ENCODE results near the gene NCCRP1.

Gene NCCRP1

GRCh38 chr19:39150807-39151600 is 45.8 kb upstream of the NCCRP1 start:
- Histone ChIP-seq H3K4me3 (ENCODE audit: low read length in 2 of 2) (peak overlapping the region in 1 of 2 donors; percentile 23), H2AFZ (ENCODE audit: low read length) (no peak overlapping the region), H3K4me2 (ENCODE audit: insufficient read depth, low read length, poor library complexity, severe bottlenecking) (no peak overlapping the region), H3K9ac (ENCODE audit: low read depth, low read length, poor library complexity) (peak overlapping the region; percentile 38), H3K18ac (ENCODE audit: low read length) (peak overlapping the region; percentile 13), H2BK5ac (ENCODE audit: low read length) (no peak overlapping the region), H4K8ac (ENCODE audit: low read depth, low read length) (no peak overlapping the region), H3K79me1 (ENCODE audit: low read depth, low read length) (peaks cover 20% of the 10 kb centered on the region), H3K4me1 (ENCODE audit: control insufficient read depth in 2 of 2, insufficient read depth in 1 of 2, low read depth in 1 of 2, low read length in 2 of 2) (peaks cover 0 to 15% of the 10 kb centered on the region in 2 donors), H3K4ac (ENCODE audit: low read length) (no peak overlapping the region), H3K36me3 (replicated peaks in 1 of 2; ENCODE audit: control insufficient read depth in 2 of 2, insufficient read depth in 2 of 2, low read length in 2 of 2) (peaks cover 5 to 6% of the 10 kb centered on the region in 2 donors), H3K27me3 (ENCODE audit: control insufficient read depth in 3 of 3, insufficient read depth in 3 of 3, low read depth in 1 of 3, low read length in 3 of 3) (no peaks in the 10 kb centered on the region), H3K23ac (ENCODE audit: low read depth, low read length, poor library complexity) (no peak overlapping the region), H3K14ac (ENCODE audit: low read length) (no peak overlapping the region), H2BK15ac (ENCODE audit: low read length) (no peak overlapping the region), H2BK120ac (ENCODE audit: low read depth, low read length) (no peak overlapping the region), H4K91ac (ENCODE audit: low read depth, low read length, poor library complexity) (no peak overlapping the region), H2AK5ac (ENCODE audit: low read depth, low read length) (no peak overlapping the region), H3K9me3 (replicated peaks in 1 of 2; ENCODE audit: control insufficient read depth in 2 of 2, insufficient read depth in 1 of 2, low read depth in 1 of 2, low read length in 2 of 2) (peaks cover 4 to 8% of the 10 kb centered on the region in 2 donors), H3K27ac (replicated peaks; ENCODE audit: low read length) (no peak overlapping the region), H2BK12ac (ENCODE audit: low read length) (no peak overlapping the region)
- no peak for DNase-seq (ENCODE audit: low spot score)
- no CpG with 5 or more reads among the region's 26 CpGs for WGBS, 2 donors (ENCODE audit: extremely low coverage in 2 of 2, insufficient read length in 2 of 2, insufficient replicate concordance in 1 of 2)

- H3K4me3 ChIP-seq (ENCODE audit: low read length in 2 of 2), result no peak overlapping the region
- no peak overlapping the region for H2BK15ac ChIP-seq (ENCODE audit: low read length)
- peaks cover 4 to 8% of the 10 kb centered on the region in 2 donors for H3K9me3 ChIP-seq (replicated peaks in 1 of 2; ENCODE audit: control insufficient read depth in 2 of 2, insufficient read depth in 1 of 2, low read depth in 1 of 2, low read length in 2 of 2)
- H2BK120ac ChIP-seq (ENCODE audit: low read depth, low read length), result no peak overlapping the region
- no peak overlapping the region for H4K8ac ChIP-seq (ENCODE audit: low read depth, low read length)
- H3K14ac ChIP-seq (ENCODE audit: low read length), result no peak overlapping the region
- peaks cover 24% of the 10 kb centered on the region for H3K79me1 ChIP-seq (ENCODE audit: low read depth, low read length)
- H2BK12ac ChIP-seq (ENCODE audit: low read length), result no peak overlapping the region
- H3K27me3 ChIP-seq (ENCODE audit: control insufficient read depth in 3 of 3, insufficient read depth in 3 of 3, low read depth in 1 of 3, low read length in 3 of 3), result no peaks in the 10 kb centered on the region
- no peak for DNase-seq (ENCODE audit: low spot score)
- peaks cover 5 to 6% of the 10 kb centered on the region in 2 donors for H3K36me3 ChIP-seq (replicated peaks in 1 of 2; ENCODE audit: control insufficient read depth in 2 of 2, insufficient read depth in 2 of 2, low read length in 2 of 2)
- H3K18ac ChIP-seq (ENCODE audit: low read length), result no peak overlapping the region
- no peak overlapping the region for H4K91ac ChIP-seq (ENCODE audit: low read depth, low read length, poor library complexity)
- H3K9ac ChIP-seq (ENCODE audit: low read depth, low read length, poor library complexity), result no peak overlapping the region
- H3K23ac ChIP-seq (ENCODE audit: low read depth, low read length, poor library complexity), result no peak overlapping the region
- H3K27ac ChIP-seq (replicated peaks; ENCODE audit: low read length), result no peak overlapping the region
- no peak overlapping the region for H3K4me2 ChIP-seq (ENCODE audit: insufficient read depth, low read length, poor library complexity, severe bottlenecking)
- no peak overlapping the region for H2AK5ac ChIP-seq (ENCODE audit: low read depth, low read length)
- H3K4me1 ChIP-seq (ENCODE audit: control insufficient read depth in 2 of 2, insufficient read depth in 1 of 2, low read depth in 1 of 2, low read length in 2 of 2), result peaks cover 0 to 24% of the 10 kb centered on the region in 2 donors
- no peak overlapping the region for H2AFZ ChIP-seq (ENCODE audit: low read length)
- H2BK5ac ChIP-seq (ENCODE audit: low read length), result no peak overlapping the region
- H3K4ac ChIP-seq (ENCODE audit: low read length), result no peak overlapping the region
- WGBS, 2 donors (ENCODE audit: extremely low coverage in 2 of 2, insufficient read length in 2 of 2, insufficient replicate concordance in 1 of 2), result no CpG with 5 or more reads among the region's 10 CpGs
Measured at GRCh38 chr19:39152066-39152465, 44.7 kb upstream of the NCCRP1 start.

- Histone ChIP-seq H2BK120ac (ENCODE audit: low read depth, low read length) (no peak overlapping the region), H3K36me3 (replicated peaks in 1 of 2; ENCODE audit: control insufficient read depth in 2 of 2, insufficient read depth in 2 of 2, low read length in 2 of 2) (peaks cover under 1 to 5% of the 10 kb centered on the region in 2 donors), H3K14ac (ENCODE audit: low read length) (no peak overlapping the region), H3K4me3 (ENCODE audit: low read length in 2 of 2) (no peak overlapping the region), H2BK12ac (ENCODE audit: low read length) (no peak overlapping the region), H2BK15ac (ENCODE audit: low read length) (no peak overlapping the region), H2BK5ac (ENCODE audit: low read length) (no peak overlapping the region), H3K4me2 (ENCODE audit: insufficient read depth, low read length, poor library complexity, severe bottlenecking) (no peak overlapping the region), H3K18ac (ENCODE audit: low read length) (no peak overlapping the region), H3K4ac (ENCODE audit: low read length) (no peak overlapping the region), H3K27me3 (ENCODE audit: control insufficient read depth in 3 of 3, insufficient read depth in 3 of 3, low read depth in 1 of 3, low read length in 3 of 3) (peaks cover 0 to 2% (median 0%) of the 10 kb centered on the region in 3 experiments), H3K79me1 (ENCODE audit: low read depth, low read length) (peaks cover 27% of the 10 kb centered on the region), H2AK5ac (ENCODE audit: low read depth, low read length) (no peak overlapping the region), H3K9ac (ENCODE audit: low read depth, low read length, poor library complexity) (no peak overlapping the region), H3K23ac (ENCODE audit: low read depth, low read length, poor library complexity) (no peak overlapping the region), H4K91ac (ENCODE audit: low read depth, low read length, poor library complexity) (no peak overlapping the region), H3K27ac (replicated peaks; ENCODE audit: low read length) (no peak overlapping the region), H2AFZ (ENCODE audit: low read length) (no peak overlapping the region), H4K8ac (ENCODE audit: low read depth, low read length) (no peak overlapping the region), H3K9me3 (replicated peaks in 1 of 2; ENCODE audit: control insufficient read depth in 2 of 2, insufficient read depth in 1 of 2, low read depth in 1 of 2, low read length in 2 of 2) (peaks cover 1 to 3% of the 10 kb centered on the region in 2 donors), H3K4me1 (ENCODE audit: control insufficient read depth in 2 of 2, insufficient read depth in 1 of 2, low read depth in 1 of 2, low read length in 2 of 2) (peaks cover 0 to 29% of the 10 kb centered on the region in 2 donors)
- DNase-seq (ENCODE audit: low spot score), result no peak
- no CpG with 5 or more reads among the region's 13 CpGs for WGBS, 2 donors (ENCODE audit: extremely low coverage in 2 of 2, insufficient read length in 2 of 2, insufficient replicate concordance in 1 of 2)
Measured at GRCh38 chr19:39154100-39154628, 42.6 kb upstream of the NCCRP1 start.

GRCh38 chr19:39154629-39155100 is 42.1 kb upstream of the NCCRP1 start:
- H3K36me3 ChIP-seq (replicated peaks in 1 of 2; ENCODE audit: control insufficient read depth in 2 of 2, insufficient read depth in 2 of 2, low read length in 2 of 2), result peaks cover 0 to 5% of the 10 kb centered on the region in 2 donors
- H3K4me2 ChIP-seq (ENCODE audit: insufficient read depth, low read length, poor library complexity, severe bottlenecking), result no peak overlapping the region
- peak overlapping the region; percentile 28 for H2BK5ac ChIP-seq (ENCODE audit: low read length)
- DNase-seq (ENCODE audit: low spot score), result no peak
- H4K91ac ChIP-seq (ENCODE audit: low read depth, low read length, poor library complexity), result no peak overlapping the region
- no peak overlapping the region for H3K4me3 ChIP-seq (ENCODE audit: low read length in 2 of 2)
- H2AK5ac ChIP-seq (ENCODE audit: low read depth, low read length), result peak overlapping the region; percentile 60
- no peak overlapping the region for H3K4ac ChIP-seq (ENCODE audit: low read length)
- no CpG with 5 or more reads among the region's 11 CpGs for WGBS, 2 donors (ENCODE audit: extremely low coverage in 2 of 2, insufficient read length in 2 of 2, insufficient replicate concordance in 1 of 2)
- H3K23ac ChIP-seq (ENCODE audit: low read depth, low read length, poor library complexity), result no peak overlapping the region
- no peak overlapping the region for H2AFZ ChIP-seq (ENCODE audit: low read length)
- H2BK120ac ChIP-seq (ENCODE audit: low read depth, low read length), result no peak overlapping the region
- peaks cover 25% of the 10 kb centered on the region for H3K79me1 ChIP-seq (ENCODE audit: low read depth, low read length)
- H2BK12ac ChIP-seq (ENCODE audit: low read length), result no peak overlapping the region
- H3K14ac ChIP-seq (ENCODE audit: low read length), result no peak overlapping the region
- no peak overlapping the region for H3K9ac ChIP-seq (ENCODE audit: low read depth, low read length, poor library complexity)
- H3K4me1 ChIP-seq (ENCODE audit: control insufficient read depth in 2 of 2, insufficient read depth in 1 of 2, low read depth in 1 of 2, low read length in 2 of 2), result peaks cover 0 to 29% of the 10 kb centered on the region in 2 donors
- H3K9me3 ChIP-seq (replicated peaks in 1 of 2; ENCODE audit: control insufficient read depth in 2 of 2, insufficient read depth in 1 of 2, low read depth in 1 of 2, low read length in 2 of 2), result peaks cover 0 to 3% of the 10 kb centered on the region in 2 donors
- H3K27ac ChIP-seq (replicated peaks; ENCODE audit: low read length), result no peak overlapping the region
- H4K8ac ChIP-seq (ENCODE audit: low read depth, low read length), result no peak overlapping the region
- no peak overlapping the region for H3K18ac ChIP-seq (ENCODE audit: low read length)
- H3K27me3 ChIP-seq (ENCODE audit: control insufficient read depth in 3 of 3, insufficient read depth in 3 of 3, low read depth in 1 of 3, low read length in 3 of 3), result peaks cover 0 to 2% (median 0%) of the 10 kb centered on the region in 3 experiments
- H2BK15ac ChIP-seq (ENCODE audit: low read length), result no peak overlapping the region

Measured in neuronal stem cell (in vitro differentiated cells).